WI38 (cell line): ENCODE data around the gene RBBP8NL.

Experiments used
- H3K4me3 ChIP-seq: 2 replicates; pipeline ENCODE4 v1.5.1; 2011; ENCODE audit warnings: low read depth, mild to moderate bottlenecking, control low read depth, low read length
- CTCF ChIP-seq: IDR thresholded peaks from 2 replicates; pipeline ENCODE4 v1.5.1; 2012; ENCODE audit warnings: low read depth, mild to moderate bottlenecking, control low read depth, low read length

Gene RBBP8NL

GRCh38 chr20:62460678-62461077 is 33.3 kb upstream of the RBBP8NL start:
- no peak for TF ChIP-seq CTCF
- H3K4me3 ChIP-seq, result no peak overlapping the region

- H3K4me3 ChIP-seq, result no peak overlapping the region
- TF ChIP-seq CTCF, result no peak
Observed at GRCh38 chr20:62459488-62459887, 32.1 kb upstream of the RBBP8NL start.

- TF ChIP-seq CTCF, result no peak
- no peak overlapping the region for H3K4me3 ChIP-seq
Observed at GRCh38 chr20:62458275-62459251, 31.2 kb upstream of the RBBP8NL start.

GRCh38 chr20:62457831-62458230 is 30.5 kb upstream of the RBBP8NL start:
- no peak overlapping the region for H3K4me3 ChIP-seq
- TF ChIP-seq CTCF, result no peak

GRCh38 chr20:62457098-62457497 is 29.8 kb upstream of the RBBP8NL start:
- no peak overlapping the region for H3K4me3 ChIP-seq
- TF ChIP-seq CTCF, result no peak

- H3K4me3 ChIP-seq, result no peak overlapping the region
- no peak for TF ChIP-seq CTCF
Observed at GRCh38 chr20:62455929-62456328, 28.6 kb upstream of the RBBP8NL start.

GRCh38 chr20:62454904-62455636 is 27.7 kb upstream of the RBBP8NL start:
- no peak overlapping the region for H3K4me3 ChIP-seq
- no peak for TF ChIP-seq CTCF
